NCI-H2227 treated with DMSO at 0.1 percent for 48 hours (cell line): ENCODE results near the gene CYS1.
"Not testable (repeated sequence)": the region's sequence is repeated elsewhere in the genome, so short reads cannot be mapped to it uniquely, and the experiment has no call there.

Experiments
- DNase-seq: peaks from one replicate; lab custom pipeline; 2025; lab: John Stamatoyannopoulos, UW

The CYS1 gene

GRCh38 chr2:10079870-10080535, at the start of gene CYS1:
CYS1 (minus strand) TSS chr2:10080411; CDS start chr2:10080223, 188 bp downstream.
- DNase-seq, result no peak

GRCh38 chr2:10129490-10129889, 49.3 kb upstream of the CYS1 start:
- no peak for DNase-seq

DNA sequence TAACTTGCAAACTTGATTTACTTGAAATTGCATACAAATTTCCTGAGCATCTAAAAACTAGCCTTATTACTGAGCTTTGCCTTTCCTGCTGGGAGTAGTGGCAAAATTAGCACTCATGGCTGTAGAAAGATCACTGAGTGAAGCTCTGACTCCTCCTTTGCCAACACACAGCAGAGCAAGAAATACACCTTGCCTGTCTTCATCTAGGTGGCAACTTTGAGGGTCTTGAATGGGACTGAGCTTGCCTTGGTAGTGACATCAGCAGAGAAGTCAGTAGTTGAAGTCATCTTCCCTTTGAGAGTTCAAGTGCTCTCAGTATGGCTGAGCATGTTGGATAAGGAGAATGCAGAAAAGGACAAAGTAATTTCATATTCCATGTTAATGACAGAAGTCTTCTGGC, 48.2 kb upstream of the CYS1 start:
- DNase-seq, result no peak

- no peak for DNase-seq
These were observed 46.4 kb upstream of the CYS1 start for GRCh38 chr2:10126632-10127026.

- DNase-seq, result no peak
These were observed 45.8 kb upstream of the CYS1 start for GRCh38 chr2:10125842-10126631.

- DNase-seq, result peak; percentile 80
These were observed 44.4 kb upstream of the CYS1 start for GRCh38 chr2:10124538-10125045.

- no peak for DNase-seq
These were observed 43.1 kb upstream of the CYS1 start for GRCh38 chr2:10123281-10123680.

- peak; percentile 95 for DNase-seq
These were observed 42.5 kb upstream of the CYS1 start, which contains the start of gene RRM2 for GRCh38 chr2:10122500-10123280. RRM2 (plus strand) TSS chr2:10122739; CDS start chr2:10122799, 60 bp downstream.

DNA sequence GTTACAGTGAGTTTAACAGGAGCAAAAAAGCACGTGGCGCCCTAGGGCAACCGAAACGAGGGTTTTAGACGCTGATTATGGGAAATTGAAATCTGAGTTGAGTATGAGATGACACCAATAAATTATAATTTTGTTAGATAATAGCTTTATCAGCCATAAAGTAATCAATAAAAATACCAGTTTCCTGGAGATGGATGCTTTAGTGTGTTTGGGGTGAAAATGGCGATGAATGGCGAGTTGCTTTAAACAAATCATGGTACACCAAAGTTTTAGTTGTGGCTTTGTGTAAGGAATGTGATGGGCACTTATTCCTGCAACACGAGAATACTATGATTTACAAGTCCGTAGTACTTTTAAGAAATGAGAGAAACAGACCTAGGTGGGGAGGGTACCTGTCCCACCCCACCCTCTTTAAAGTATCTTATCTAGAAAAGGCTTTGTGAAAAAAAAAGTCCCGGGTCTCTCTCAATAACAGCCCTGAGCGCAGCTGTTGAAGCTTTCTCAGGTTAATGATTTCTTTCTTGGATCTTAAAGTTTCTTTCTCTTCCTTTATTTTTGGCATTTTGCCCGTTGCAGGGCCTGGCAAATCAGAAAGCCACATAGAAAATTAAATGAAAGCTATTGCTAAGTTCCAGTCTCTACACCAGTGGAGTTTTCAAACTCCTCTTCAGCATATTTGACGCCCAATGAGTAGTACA, 40.8 kb upstream of the CYS1 start:
- no peak for DNase-seq

DNA sequence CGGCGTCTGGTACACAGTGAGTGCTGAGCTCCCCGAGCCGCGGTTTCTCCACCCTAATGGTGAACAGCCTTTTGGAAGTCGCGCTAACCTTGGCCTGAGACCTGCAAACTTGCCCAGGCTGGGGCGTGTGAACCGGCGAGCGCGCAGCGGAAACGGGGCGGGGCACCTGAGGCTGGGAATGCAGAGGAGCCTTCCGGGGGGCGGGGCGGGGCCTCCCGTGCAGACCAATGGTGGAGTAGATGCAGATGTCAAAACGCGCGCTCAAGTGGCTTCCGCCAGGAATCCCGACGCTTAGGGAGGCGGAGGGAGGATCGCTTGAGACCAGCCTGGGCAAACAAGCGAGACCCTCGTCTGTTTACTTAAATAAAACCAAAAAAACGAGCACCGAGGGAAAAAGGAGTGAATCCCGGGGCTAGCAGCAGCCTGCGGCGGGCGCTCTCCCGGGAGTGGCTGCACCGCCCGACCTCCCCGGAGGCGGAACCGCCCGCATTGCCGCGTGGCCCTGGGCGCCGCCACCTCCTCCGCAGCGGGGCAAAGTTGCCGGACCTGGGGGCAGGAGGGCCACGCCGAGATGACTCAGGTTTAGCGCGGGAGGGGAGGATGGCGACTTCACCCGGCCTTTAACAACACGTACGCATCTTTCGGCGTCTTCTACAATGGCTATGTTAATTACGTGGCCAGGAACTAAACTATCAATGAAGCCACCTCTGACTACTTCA, 40.1 kb upstream of the CYS1 start:
- DNase-seq, result peak; percentile 92

- no peak for DNase-seq
These were observed 39.5 kb upstream of the CYS1 start for GRCh38 chr2:10119601-10120157.

GRCh38 chr2:10119027-10119325, 38.8 kb upstream of the CYS1 start:
- DNase-seq, result no peak

GRCh38 chr2:10109311-10109710, 29.1 kb upstream of the CYS1 start:
- no peak for DNase-seq

DNA sequence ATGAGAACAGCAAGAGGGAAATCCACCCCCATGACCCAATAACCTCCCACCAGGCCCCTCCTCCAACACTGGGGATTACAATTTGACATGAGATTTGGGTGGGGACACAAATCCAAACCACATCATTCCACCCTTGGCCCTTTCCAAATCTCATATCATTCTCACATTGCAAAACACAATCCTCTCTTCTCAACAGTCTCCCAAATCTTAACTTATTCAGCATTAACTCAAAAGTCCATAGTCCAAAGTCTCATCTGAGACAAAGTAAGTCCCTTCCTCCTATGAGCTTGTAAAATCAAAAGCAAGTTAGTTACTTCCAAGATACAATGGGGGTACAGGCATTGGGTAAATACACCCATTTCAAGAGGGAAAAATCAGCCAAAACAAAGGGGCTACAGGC, 24.7 kb upstream of the CYS1 start:
- DNase-seq, result not testable (repeated sequence)

DNA sequence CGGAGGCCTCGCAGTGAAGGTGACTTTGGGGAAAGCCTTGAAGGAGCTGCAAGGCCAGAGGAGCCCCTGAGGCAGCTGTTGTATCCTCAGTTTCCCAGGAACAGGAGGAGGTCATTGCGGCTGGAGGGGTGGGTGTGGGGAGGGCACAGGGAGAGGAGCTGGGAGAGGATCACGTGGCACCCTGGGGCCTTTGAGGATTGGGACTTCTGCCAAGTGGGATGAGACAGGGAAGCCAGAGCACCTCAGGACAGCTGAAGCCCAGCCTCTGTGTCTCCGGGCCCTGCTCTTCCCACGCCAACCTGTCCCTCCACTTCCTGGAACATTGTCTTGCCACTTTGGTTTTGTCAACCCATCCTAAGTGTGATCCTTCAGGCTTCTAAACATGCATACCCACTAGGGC, 23.0 kb upstream of the CYS1 start:
- DNase-seq, result no peak

GRCh38 chr2:10101491-10101890, 21.3 kb upstream of the CYS1 start:
- DNase-seq, result no peak

- DNase-seq, result peak; percentile 43
These were observed 17.3 kb upstream of the CYS1 start for GRCh38 chr2:10097352-10098148.

- no peak for DNase-seq
These were observed 16.4 kb upstream of the CYS1 start for GRCh38 chr2:10096641-10097040.

DNA sequence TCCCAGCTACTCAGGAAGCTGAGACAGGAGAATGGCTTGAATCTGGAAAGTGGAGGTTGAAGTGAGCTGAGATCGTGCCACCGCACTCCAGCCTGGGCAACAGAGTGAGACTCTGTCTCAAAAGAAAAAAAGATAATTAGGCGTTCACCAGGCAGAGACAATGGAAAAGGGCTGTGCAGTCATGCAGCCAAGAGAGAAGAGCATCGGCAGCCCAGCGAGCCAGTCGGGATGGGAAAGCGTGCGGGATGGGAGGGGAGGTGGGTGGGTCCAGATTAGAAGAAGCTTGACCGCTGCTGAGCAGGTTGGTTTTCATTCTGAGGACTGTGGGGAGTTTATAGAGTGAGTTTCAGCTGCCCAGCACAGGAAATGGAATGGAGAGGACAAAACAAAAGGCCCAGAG, 15.0 kb upstream of the CYS1 start:
- DNase-seq, result no peak

DNA sequence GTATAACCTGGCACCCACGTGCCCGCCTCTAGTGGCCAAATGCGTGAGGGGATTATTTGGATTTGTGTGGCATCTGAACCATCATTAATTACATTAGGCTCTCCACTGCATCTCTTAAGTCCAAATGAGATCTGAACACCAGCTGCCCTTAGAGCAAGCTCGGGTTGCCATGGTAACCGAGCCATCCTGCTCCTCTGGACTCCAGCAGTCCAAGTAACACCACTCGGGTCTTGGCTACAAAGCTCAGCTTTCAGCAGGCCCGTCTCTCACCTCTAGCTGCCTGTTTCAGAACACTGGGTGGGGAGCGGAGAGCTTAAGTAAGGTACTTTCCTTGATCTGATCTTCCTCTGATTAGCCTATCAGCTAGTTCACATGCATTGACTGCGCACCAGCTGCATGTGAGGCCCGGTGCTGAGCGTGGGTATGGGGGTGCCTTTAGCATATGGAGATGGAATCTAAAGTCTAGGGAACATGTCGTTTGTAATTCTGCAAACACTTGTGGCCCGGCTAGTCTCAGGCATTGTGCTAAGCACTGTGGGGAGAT, 14.1 kb upstream of the CYS1 start:
- DNase-seq, result peak; percentile 25
